Spleen (tissue), 11 donors: ENCODE data around the gene VPS29. TPM values are rescaled to one million over a fixed set of nuclear protein-coding genes. Genes with fewer than 3 reads are reported as not detected.

Source experiments
- DNase-seq: peaks from one replicate; pipeline ENCODE4 v3.0.0-alpha.2; 2020
- H3K27ac ChIP-seq, 8 donors: fragments of 200-600 bp; sonication (generic) in 7 of 8; 1 replicate in 4 of 8; 2 replicates in 4 of 8; pipeline versions ENCODE4 v1.5.0 to v1.8.0; 2016 to 2021; ENCODE audit warnings: inconsistent platforms in 4 of 8, mild to moderate bottlenecking in 4 of 8, moderate library complexity in 1 of 8
- H3K27me3 ChIP-seq, 7 donors: fragments of 200-600 bp; sonication (generic) in 6 of 7; replicated peaks in 1 of 7; 1 replicate in 4 of 7; 2 replicates in 3 of 7; pipeline versions ENCODE4 v1.5.0 to v1.8.0; 2016 to 2021; ENCODE audit warnings: inconsistent platforms in 3 of 7, mild to moderate bottlenecking in 1 of 7
- H3K36me3 ChIP-seq, 6 donors: fragments of 200-600 bp; sonication (generic) in 5 of 6; 1 replicate in 4 of 6; 2 replicates in 2 of 6; pipeline versions ENCODE4 v1.5.0 to v1.8.0; 2016 to 2021; ENCODE audit warnings: inconsistent platforms in 2 of 6
- H3K4me1 ChIP-seq, 6 donors: fragments of 200-600 bp; sonication (generic) in 5 of 6; 1 replicate in 3 of 6; 2 replicates in 3 of 6; pipeline versions ENCODE4 v1.5.0 to v1.8.0; 2016 to 2021; ENCODE audit warnings: inconsistent platforms in 3 of 6
- H3K4me3 ChIP-seq, 8 donors: fragments of 200-600 bp; sonication (generic) in 7 of 8; 1 replicate in 4 of 8; 2 replicates in 4 of 8; pipeline versions ENCODE4 v1.5.0 to v1.8.0; 2016 to 2021; ENCODE audit warnings: inconsistent platforms in 4 of 8, mild to moderate bottlenecking in 4 of 8, moderate library complexity in 2 of 8
- H3K9me3 ChIP-seq, 8 donors: fragments of 200-600 bp; sonication (generic) in 7 of 8; 1 replicate in 4 of 8; 2 replicates in 4 of 8; pipeline versions ENCODE4 v1.5.0 to v1.8.0; 2016 to 2021; ENCODE audit warnings: inconsistent platforms in 4 of 8
- POLR2A ChIP-seq, 3 donors: fragments of 450-650 bp; IDR thresholded peaks; one replicate each; pipeline ENCODE4 v1.5.1; 2017; ENCODE audit warnings: antibody characterized with exemption in 3 of 3, mild to moderate bottlenecking in 1 of 3
- POLR2AphosphoS5 ChIP-seq, 3 donors: sonication (generic); formaldehyde crosslinking; IDR thresholded peaks; one replicate each; pipeline ENCODE4 v1.5.1; 2017; ENCODE audit warnings: antibody characterized with exemption in 3 of 3
- WGBS, 5 donors: extraction: QIAGEN DNeasy Blood & Tissue Kit in 3 of 5; methylation state at CpG; one replicate each; pipeline versions ENCODE4 v1.1.5 to v1.1.7; 2013 to 2018; 5-methylcytosine and 5-hydroxymethylcytosine counted together
- intact Hi-C: fragments of 100-400 bp; cut with DNase I; formaldehyde crosslinking; loops from one replicate; pipeline ENCODE4 v1.15.0; 2023; ENCODE audit warnings: low total_unique reads
- polyA plus RNA-seq, 3 donors: library from polyadenylated mRNA; stranded (reverse); fragments of 200-250 nt; gene quantifications; one replicate each; pipeline ENCODE4 v1.2.1, GENCODE V29; 2013
- total RNA-seq, 7 donors: library from RNA; depleted of rRNA in 3 of 7; stranded (reverse); fragments of >200 nt in 3 of 7; fragmentation: NEBNext Ultra II Directional in 4 of 7; extraction: Animal tissue kit (Norgen Biotek cat#: 25700) in 4 of 7; gene quantifications; one replicate each; pipeline versions ENCODE4 v1.1.0 to v1.2.1, GENCODE V29; 2016 to 2021
- TF ChIP-seq, protein P1 (sequence below), 11 experiments: fragments of 200-600 bp in 7 of 11; fragments of 450-650 bp in 4 of 11; sonication (generic) in 4 of 11; IDR thresholded peaks in 8 of 11; conservative IDR thresholded peaks in 3 of 11; 1 replicate in 7 of 11; 2 replicates in 4 of 11; pipeline versions ENCODE4 v1.4.0 to v1.8.0; 2016 to 2021; ENCODE audit warnings: antibody characterized with exemption in 11 of 11, inconsistent platforms in 4 of 11, mild to moderate bottlenecking in 1 of 11
- donor health status: healthy with polysubstance abuse.
- donor health status: DM: no; HTN: no; CAD: no; lungs with moderate emphysema.
- donor health status: DM: no; HTN: no; CAD: no.
- donor health status: Bipolar disorder and iron deficiency.
- donor health status: healthy.
- donor health status: DM: no; HTN: no; CAD: no.
- donor health status: DM: yes; HTN: yes; CAD: no.

The VPS29 gene
- total and polyA plus RNA-seq, 10 donors, result 77.9 to 228 (median 115) TPM

DNA sequence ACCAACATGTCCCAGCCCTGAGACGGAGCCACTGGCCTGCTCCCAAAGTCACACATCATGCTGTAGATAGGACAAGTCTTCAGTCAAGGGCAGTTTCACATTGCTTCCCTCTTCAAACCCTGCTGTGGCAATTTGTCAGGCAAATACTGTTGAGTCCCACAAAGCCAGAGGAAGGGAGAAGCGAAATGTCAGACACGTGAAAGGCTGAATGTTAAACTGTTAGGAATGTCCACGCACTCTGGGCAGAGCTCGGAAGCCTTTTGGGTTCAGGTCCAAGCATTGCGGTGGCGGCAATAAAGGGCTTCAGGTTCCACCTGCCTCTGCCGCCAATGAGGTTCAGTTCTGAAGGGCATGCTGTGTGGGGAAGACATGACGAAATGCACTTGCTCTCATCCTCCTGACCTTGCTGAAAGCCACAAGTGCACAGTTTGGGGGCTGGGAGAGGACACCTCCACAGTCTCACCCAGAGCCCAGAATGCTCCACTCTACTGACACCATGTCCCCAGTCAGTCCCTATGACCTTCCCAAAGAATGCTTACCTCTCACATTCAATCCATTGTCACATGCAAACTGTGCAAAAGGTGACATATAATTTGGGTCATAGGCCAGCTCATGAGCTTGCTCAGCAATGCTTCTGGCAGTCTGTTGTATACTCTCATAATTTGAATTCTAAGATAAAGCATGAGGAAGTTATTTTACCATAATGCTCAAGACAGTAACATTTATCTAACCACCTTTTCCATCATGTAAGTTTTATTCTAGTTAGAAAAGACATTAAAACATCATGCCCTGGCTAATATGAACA is 35.9 kb upstream of the VPS29 start:
- intact Hi-C loops, result no loop called here
- Histone ChIP-seq H3K9me3 (no peaks in the 10 kb centered on the region), H3K4me1 (peaks cover 0 to 16% (median 3%) of the 10 kb centered on the region in 6 donors), H3K4me3 (no peak overlapping the region), H3K27ac (no peak overlapping the region), H3K27me3 (no peaks in the 10 kb centered on the region), H3K36me3 (peaks cover 0 to 99% (median 47%) of the 10 kb centered on the region in 6 donors)
- 77 to 94% (median 80%) methylated on average over 9 of the region's 9 CpGs for WGBS, 5 donors
- no peak for DNase-seq
- peak in 1 of 3 donors; percentile 35 for TF ChIP-seq POLR2AphosphoS5 (IDR thresholded peaks at IDR 0.05)
- TF ChIP-seq, protein P1, sequence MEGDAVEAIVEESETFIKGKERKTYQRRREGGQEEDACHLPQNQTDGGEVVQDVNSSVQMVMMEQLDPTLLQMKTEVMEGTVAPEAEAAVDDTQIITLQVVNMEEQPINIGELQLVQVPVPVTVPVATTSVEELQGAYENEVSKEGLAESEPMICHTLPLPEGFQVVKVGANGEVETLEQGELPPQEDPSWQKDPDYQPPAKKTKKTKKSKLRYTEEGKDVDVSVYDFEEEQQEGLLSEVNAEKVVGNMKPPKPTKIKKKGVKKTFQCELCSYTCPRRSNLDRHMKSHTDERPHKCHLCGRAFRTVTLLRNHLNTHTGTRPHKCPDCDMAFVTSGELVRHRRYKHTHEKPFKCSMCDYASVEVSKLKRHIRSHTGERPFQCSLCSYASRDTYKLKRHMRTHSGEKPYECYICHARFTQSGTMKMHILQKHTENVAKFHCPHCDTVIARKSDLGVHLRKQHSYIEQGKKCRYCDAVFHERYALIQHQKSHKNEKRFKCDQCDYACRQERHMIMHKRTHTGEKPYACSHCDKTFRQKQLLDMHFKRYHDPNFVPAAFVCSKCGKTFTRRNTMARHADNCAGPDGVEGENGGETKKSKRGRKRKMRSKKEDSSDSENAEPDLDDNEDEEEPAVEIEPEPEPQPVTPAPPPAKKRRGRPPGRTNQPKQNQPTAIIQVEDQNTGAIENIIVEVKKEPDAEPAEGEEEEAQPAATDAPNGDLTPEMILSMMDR (IDR thresholded peaks at IDR 0.05 in 8 of 11, conservative IDR thresholded peaks at IDR 0.05 in 3 of 11), result no peak
- TF ChIP-seq POLR2A (IDR thresholded peaks at IDR 0.05), result no peak

DNA sequence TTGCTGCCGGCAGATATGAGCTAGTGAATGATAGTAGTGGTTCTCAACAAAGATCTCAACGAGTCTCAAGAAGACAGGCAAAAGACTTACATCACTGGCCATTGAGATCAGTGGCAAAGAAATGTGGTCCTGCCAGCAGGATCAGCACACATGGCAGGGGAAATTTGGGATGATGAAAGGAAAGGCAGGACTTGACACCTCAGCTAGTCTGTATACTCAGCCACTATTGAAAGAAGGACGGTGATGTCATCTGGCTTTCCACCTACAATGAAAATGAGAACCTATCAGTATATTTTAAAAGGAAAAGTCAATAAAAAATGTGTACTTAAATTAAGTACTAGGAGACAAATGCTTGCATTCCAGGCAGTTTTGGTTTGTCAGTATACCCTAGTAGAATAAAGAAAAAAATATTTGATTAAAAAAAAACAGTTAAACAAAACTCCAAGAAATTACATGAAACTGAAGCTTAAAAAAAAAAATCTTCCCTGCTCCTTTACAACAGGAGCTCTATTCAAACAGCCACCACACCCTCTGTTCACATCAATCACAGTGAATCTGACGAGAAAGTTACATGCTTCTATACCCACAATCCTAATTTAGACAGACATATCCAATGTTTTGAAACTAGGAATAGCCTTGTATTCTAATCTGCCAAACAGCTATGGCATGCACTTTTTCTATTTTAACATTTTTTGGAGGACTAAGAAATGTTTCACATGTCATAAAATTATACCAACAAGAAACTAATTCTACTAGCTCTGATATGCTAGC is 35.1 kb upstream of the VPS29 start:
- WGBS, 5 donors, result 85 to 92% (median 91%) methylated on average over 4 of the region's 4 CpGs
- peaks cover 0 to 8% (median 0%) of the 10 kb centered on the region in 6 donors for H3K4me1 ChIP-seq
- H3K9me3 ChIP-seq, result no peaks in the 10 kb centered on the region
- DNase-seq, result no peak
- no peak overlapping the region for H3K4me3 ChIP-seq
- peaks cover 0 to 99% (median 49%) of the 10 kb centered on the region in 6 donors for H3K36me3 ChIP-seq
- no peak overlapping the region for H3K27ac ChIP-seq
- intact Hi-C loops, result no loop called here
- no peaks in the 10 kb centered on the region for H3K27me3 ChIP-seq
- TF ChIP-seq POLR2A (IDR thresholded peaks at IDR 0.05), result no peak
- TF ChIP-seq POLR2AphosphoS5 (IDR thresholded peaks at IDR 0.05), result no peak
- TF ChIP-seq, protein P1 (IDR thresholded peaks at IDR 0.05 in 8 of 11, conservative IDR thresholded peaks at IDR 0.05 in 3 of 11), result no peak

DNA sequence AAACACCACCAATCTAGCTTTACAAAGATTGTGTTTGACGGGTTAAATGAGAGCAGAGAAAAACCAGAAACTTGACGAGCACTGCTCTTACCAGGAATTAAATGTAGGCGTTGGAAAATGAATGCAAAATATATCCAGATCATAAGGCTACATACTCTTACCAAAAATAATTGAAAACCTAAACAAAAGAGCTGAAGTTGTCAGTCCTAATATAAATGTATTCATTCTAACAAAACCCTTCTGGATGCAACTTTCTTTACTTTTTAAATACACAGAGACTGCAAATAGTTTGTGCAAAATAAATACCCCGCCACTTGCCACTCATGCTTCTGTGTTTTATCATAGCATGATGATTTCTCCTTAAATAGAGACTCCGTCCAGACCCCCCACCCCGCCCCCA is 32.9 kb upstream of the VPS29 start:
- H3K4me3 ChIP-seq, result no peak overlapping the region
- intact Hi-C loops, result no loop called here
- H3K36me3 ChIP-seq, result peaks cover 0 to 100% (median 53%) of the 10 kb centered on the region in 6 donors
- H3K27ac ChIP-seq, result no peak overlapping the region
- WGBS, 5 donors, result 91 to 96% (median 93%) methylated on average over 6 of the region's 6 CpGs
- no peak for DNase-seq
- peaks cover 0 to 5% (median 0%) of the 10 kb centered on the region in 6 donors for H3K4me1 ChIP-seq
- TF ChIP-seq, protein P1 (IDR thresholded peaks at IDR 0.05 in 8 of 11, conservative IDR thresholded peaks at IDR 0.05 in 3 of 11), result no peak
- TF ChIP-seq POLR2A (IDR thresholded peaks at IDR 0.05) (no peak), POLR2AphosphoS5 (IDR thresholded peaks at IDR 0.05) (no peak)
- H3K9me3 ChIP-seq, result no peaks in the 10 kb centered on the region
- no peaks in the 10 kb centered on the region for H3K27me3 ChIP-seq

DNA sequence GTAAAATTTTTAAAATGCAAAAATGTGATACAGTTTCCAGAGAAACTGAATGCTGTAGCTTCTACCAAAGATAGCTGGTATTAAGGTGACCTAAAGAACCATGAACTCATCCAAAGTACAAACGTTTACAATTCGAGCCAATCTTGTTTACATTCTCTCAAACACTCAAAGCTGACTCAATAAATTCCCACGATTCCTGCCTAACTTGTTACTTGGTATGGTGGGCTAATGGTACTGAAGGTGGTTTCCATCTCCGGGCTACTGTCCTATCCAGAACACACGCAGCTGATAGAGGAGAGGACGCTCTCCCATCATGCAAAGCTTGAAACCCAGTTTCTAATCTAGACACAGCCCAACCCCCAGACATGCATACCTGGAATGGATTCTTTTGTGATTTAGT is 31.7 kb upstream of the VPS29 start:
- TF ChIP-seq POLR2AphosphoS5 (IDR thresholded peaks at IDR 0.05) (no peak), POLR2A (IDR thresholded peaks at IDR 0.05) (no peak)
- TF ChIP-seq, protein P1 (IDR thresholded peaks at IDR 0.05 in 8 of 11, conservative IDR thresholded peaks at IDR 0.05 in 3 of 11), result no peak
- WGBS, 5 donors, result 71 to 86% (median 83%) methylated on average over 6 of the region's 6 CpGs
- Histone ChIP-seq H3K9me3 (no peaks in the 10 kb centered on the region), H3K36me3 (peaks cover 0 to 98% (median 44%) of the 10 kb centered on the region in 6 donors), H3K27ac (no peak overlapping the region), H3K4me1 (no peaks in the 10 kb centered on the region), H3K4me3 (no peak overlapping the region), H3K27me3 (no peaks in the 10 kb centered on the region)
- intact Hi-C loops, result no loop called here
- DNase-seq, result no peak
